T-helper 2 cell treated with Interferon-gamma antibody and Interleukin-4, amounts not matched to agents 5 μg/mL and 100 μg/mL, for 36 hours (primary cell): ENCODE measurements around the gene RITA1.
A peak's percentile ranks its signal among the peaks of the same experiment; 100 is the strongest.

Experiments
- DNase-seq: peaks from one replicate; pipeline ENCODE4 v3.0.0; 2021; ENCODE audit warnings: low spot score
- H3K27ac Mint-ChIP-seq: one replicate; pipeline ENCODE4 v1.8.0; 2021; ENCODE audit warnings: mild to moderate bottlenecking, mixed read lengths
- H3K27me3 Mint-ChIP-seq: one replicate; pipeline ENCODE4 v1.8.0; 2021; ENCODE audit warnings: low read depth, mixed read lengths
- H3K36me3 Mint-ChIP-seq: one replicate; pipeline ENCODE4 v1.8.0; 2021; ENCODE audit warnings: low read depth, mixed read lengths
- H3K4me1 Mint-ChIP-seq: one replicate; pipeline ENCODE4 v1.8.0; 2021; ENCODE audit warnings: low read depth, mixed read lengths
- H3K4me3 Mint-ChIP-seq: one replicate; pipeline ENCODE4 v1.8.0; 2022; ENCODE audit warnings: mild to moderate bottlenecking, moderate library complexity, mixed read lengths
- H3K9me3 Mint-ChIP-seq: one replicate; pipeline ENCODE4 v1.8.0; 2021; ENCODE audit warnings: mixed read lengths

The RITA1 gene

DNA sequence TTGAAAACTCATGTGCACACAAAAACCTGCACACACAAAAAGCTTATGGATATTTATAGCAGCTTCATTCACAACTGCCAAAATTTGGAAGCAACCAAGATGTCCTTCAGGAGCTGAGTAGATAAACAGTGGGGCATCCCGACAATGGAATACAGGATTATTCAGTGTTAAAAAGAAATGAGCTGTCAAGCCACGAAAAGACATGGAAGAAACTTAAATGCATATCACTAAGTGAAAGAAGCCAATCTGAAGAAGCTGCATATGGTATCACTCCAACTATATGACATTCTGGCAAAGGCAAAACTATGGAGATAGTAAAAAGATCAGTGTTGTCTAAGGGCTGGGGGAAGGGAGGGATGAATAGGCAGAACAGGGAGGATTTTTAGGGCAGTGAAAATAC, 30.5 kb downstream of the RITA1 start:
- no peak overlapping the region for H3K4me3 Mint-ChIP-seq
- peaks cover 2% of the 10 kb centered on the region for H3K9me3 Mint-ChIP-seq
- no peak for DNase-seq
- H3K27ac Mint-ChIP-seq, result no peak overlapping the region
- peaks cover 41% of the 10 kb centered on the region for H3K4me1 Mint-ChIP-seq
- peaks cover 3% of the 10 kb centered on the region for H3K36me3 Mint-ChIP-seq
- no peaks in the 10 kb centered on the region for H3K27me3 Mint-ChIP-seq

DNA sequence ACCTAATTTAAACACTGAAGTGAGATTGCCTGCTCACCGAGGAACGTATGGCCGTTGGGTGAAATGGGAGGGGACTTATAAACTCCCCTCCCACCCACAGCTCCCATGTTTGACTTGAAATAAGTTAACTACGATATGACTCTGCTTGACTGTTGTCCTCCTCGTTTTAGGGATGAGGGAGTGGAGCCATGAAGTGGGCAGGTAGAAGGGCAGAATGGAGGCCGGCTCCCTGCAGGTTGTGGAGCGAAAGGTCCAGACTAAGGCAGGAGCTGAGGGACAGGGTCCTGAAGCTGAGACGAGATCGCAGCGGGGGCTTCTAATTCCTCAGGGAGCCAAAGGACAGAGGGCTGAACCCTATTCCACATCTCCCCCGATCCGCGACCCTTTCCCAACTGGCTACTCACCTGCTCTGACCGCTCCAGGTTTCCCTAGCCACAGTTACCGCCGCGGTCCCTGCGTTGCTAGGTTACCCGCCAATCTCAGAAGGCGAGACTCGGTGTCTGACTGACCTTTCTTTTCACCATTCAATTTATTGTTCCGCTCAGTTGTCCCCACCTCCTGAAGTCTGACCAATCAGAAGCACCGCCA, 35.2 kb downstream of the RITA1 start:
- H3K4me3 Mint-ChIP-seq, result peak overlapping the region; percentile 94
- DNase-seq, result no peak
- H3K4me1 Mint-ChIP-seq, result peaks cover 40% of the 10 kb centered on the region
- H3K9me3 Mint-ChIP-seq, result no peaks in the 10 kb centered on the region
- H3K36me3 Mint-ChIP-seq, result no peaks in the 10 kb centered on the region
- H3K27ac Mint-ChIP-seq, result peak overlapping the region; percentile 90
- peaks cover 2% of the 10 kb centered on the region for H3K27me3 Mint-ChIP-seq

DNA sequence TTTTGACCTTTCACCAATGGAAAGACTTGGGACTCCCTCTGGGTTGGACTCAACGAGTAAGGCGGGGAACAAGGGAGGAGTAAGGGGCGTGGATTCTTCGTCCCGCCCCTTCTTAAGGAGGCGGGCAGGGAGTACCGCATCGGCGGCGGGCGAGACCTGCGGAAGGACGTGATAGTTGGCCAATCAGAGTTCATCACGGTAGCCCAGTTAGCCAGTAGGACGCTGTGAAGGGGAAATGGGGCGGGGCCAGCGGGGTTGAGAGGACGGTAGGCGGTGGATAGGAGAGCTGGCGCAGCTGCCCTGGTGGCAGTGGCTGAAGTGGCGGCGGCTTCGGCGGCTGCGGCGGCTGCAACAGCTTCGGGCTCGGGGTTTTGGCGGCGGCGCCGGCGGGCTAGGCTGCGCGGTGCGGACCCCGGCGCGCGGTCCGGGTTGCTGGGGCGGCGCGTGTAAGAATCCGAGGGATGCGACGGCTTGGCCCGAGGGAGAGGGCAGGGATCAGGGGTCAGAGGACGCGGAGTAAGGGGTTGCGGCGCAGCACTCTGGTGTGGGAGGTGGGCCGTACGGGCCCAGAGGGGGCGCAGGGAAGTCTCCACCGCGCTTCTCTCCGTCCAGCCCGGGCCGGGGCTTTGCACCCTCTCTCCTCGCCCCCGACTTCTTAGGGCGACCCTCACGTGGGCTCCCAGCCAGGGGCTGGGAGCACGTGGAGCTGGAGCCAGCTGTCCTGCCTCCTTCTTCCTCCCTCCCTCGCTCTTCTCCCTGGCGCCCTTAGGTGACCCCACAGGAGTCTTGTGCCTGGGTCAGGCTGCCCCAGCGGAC, 35.9 kb downstream of the RITA1 start, which contains the start of gene TPCN1:
TPCN1 (plus strand) TSS at position 284 of the 816 bp plus-strand sequence. CDS start 5,389 bp downstream, outside the sequence.
- Mint-ChIP-seq H3K4me1 (peaks cover 35% of the 10 kb centered on the region), H3K27me3 (peaks cover 2% of the 10 kb centered on the region), H3K27ac (peak within 1 kb of the TSS; percentile 90), H3K9me3 (no peaks in the 10 kb centered on the region), H3K36me3 (no peaks in the 10 kb centered on the region), H3K4me3 (peak within 1 kb of the TSS; percentile 94)
- peak; percentile 100 for DNase-seq

DNA sequence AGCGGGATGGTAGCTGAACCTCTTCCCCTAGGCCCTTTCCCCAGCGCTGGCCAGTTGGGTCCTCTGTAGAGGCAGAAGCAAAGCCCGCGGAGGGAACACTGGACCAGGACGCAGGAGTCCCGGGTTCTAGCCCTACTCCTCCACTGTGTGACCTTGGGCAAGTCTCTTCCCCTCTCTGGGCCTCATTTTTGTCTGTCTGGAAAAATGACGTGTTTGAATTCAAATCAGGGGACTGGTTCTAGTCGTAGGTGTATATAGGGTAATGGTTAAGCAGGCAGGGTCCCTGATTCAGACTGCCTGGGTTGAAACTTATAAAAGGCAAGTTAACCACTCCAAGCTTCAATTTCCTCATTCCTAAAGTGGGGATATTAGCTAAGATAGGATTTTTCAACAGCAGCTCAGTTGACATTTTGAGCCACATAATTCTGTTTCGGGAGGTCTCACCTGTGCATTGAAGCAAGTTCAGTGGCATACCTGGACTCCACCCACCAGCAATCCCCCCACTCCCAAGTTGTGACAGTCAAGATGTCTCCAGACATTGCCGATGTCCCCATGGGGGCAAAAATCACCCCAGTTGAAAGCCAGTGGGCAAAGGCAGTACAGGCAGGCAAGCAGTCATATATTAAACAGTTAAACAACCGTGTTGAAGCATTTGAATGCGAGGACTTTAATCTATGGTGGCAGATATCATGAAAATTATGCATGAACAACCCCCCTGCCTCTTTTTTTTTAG, 36.6 kb downstream of the RITA1 start:
- H3K36me3 Mint-ChIP-seq, result peaks cover 3% of the 10 kb centered on the region
- DNase-seq, result peak; percentile 20

DNA sequence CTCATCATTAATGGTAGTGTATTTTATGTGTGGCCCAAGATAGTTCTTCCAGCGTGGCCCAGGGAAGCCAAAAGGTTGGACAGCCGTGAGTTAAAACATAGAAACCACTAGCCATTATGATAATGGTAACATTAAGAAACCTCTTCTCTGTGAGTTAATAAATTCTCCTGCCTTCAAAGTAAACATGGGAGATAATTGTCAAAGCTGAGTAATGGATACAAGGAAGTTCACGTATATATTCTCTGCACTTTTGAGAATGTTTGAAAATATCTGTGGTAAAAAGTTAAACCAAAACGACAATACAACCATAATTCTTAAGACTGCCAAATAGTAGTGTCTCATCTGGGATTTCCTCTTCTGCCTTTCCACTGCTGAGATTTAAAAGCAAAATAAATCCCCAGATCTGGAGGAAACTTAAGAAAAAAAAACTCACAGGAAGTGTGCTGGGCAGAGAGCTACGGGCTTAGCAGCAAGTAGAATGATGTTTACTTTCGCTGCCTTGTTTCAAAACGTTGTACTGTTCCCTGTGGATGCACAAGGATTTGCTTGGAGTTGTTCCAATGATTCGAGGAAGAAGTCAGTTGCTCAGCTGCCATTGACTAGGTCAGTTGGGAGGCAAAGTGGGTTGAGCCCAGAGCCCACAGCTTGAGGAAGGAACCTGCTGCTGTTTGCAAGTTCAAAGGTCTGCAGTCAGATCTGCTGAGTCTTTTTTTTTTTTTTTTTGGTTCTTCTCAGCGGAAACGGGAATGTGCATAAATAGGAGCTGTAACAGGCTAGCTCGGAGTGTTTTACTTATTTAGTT, 37.4 kb downstream of the RITA1 start:
- Mint-ChIP-seq H3K27ac (peak overlapping the region; percentile 90), H3K9me3 (no peaks in the 10 kb centered on the region), H3K4me3 (peak overlapping the region; percentile 94), H3K36me3 (peaks cover 7% of the 10 kb centered on the region), H3K27me3 (peaks cover 2% of the 10 kb centered on the region), H3K4me1 (peaks cover 28% of the 10 kb centered on the region)
- no peak for DNase-seq

More for the DNA sequence above, 36.6 kb downstream of the RITA1 start:
- no peaks in the 10 kb centered on the region for H3K9me3 Mint-ChIP-seq
- peaks cover 2% of the 10 kb centered on the region for H3K27me3 Mint-ChIP-seq
- H3K4me3 Mint-ChIP-seq, result peak overlapping the region; percentile 94
- peak overlapping the region; percentile 90 for H3K27ac Mint-ChIP-seq
- H3K4me1 Mint-ChIP-seq, result peaks cover 34% of the 10 kb centered on the region

DNA sequence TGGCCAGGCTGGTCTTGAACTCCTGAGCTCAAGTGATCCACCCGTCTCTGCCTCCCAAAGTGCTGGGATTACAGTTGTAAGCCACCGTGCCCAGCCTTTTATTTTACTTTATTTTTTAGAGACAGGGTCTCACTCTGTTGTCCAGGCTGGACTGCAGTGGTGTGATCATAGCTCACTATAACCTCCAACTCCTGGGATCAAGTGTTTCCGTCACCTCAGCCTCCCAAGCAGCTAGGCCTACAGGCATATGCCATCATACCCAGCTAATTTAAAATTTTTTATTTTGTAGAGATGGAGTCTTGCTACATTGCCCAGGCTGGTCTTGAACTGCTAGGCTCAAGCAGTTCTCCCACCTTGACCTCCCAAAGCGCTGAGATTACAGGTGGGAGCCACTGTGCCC, 39.4 kb downstream of the RITA1 start:
- no peak for DNase-seq
- Mint-ChIP-seq H3K36me3 (peaks cover 12% of the 10 kb centered on the region), H3K27ac (no peak overlapping the region), H3K9me3 (no peaks in the 10 kb centered on the region), H3K4me3 (no peak overlapping the region), H3K27me3 (peaks cover 2% of the 10 kb centered on the region), H3K4me1 (peaks cover 40% of the 10 kb centered on the region)

DNA sequence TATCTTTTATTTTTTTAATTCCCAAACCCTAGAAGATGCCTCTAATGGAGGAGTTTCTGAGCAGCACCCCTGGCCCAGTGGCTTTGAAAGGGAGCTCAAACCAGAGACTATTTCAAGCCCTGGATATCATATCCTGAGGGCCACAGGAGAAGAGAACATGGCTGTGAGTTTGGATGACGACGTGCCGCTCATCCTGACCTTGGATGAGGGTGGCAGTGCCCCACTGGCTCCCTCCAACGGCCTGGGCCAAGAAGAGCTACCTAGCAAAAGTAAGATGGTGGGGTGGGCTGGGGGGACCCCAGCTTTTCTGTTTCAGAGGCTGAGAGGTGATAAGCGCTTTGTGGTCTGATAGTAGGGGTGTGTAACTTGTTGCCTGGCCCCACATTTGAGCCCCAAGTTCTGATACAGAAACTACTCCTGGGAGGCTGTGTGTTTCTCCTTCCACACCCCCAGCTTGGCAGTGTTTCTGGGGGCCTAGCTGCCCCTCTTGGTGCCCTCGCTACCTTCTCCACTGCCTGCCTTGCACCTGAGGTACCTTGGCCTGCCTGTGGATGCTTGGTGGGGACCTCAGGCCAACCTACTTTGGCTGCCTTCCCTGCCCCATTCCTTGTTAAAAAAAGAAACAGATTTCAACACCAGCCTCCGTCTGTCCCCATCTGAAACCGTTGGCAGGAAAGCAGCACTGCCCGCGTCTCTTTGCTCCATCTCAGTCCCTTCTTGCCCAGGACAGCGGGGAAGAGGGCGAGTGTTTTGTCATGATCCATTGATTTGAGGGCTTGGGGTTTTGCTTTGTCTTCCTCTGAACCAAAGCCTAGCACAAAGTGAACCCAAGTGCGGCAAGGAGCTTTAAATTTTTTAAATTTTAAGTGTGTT, 41.4 kb downstream of the RITA1 start:
- peaks cover 28% of the 10 kb centered on the region for H3K36me3 Mint-ChIP-seq
- DNase-seq, result no peak
- H3K27me3 Mint-ChIP-seq, result no peaks in the 10 kb centered on the region
- peaks cover 41% of the 10 kb centered on the region for H3K4me1 Mint-ChIP-seq
- H3K27ac Mint-ChIP-seq, result peak overlapping the region; percentile 60
- no peaks in the 10 kb centered on the region for H3K9me3 Mint-ChIP-seq
- H3K4me3 Mint-ChIP-seq, result no peak overlapping the region

DNA sequence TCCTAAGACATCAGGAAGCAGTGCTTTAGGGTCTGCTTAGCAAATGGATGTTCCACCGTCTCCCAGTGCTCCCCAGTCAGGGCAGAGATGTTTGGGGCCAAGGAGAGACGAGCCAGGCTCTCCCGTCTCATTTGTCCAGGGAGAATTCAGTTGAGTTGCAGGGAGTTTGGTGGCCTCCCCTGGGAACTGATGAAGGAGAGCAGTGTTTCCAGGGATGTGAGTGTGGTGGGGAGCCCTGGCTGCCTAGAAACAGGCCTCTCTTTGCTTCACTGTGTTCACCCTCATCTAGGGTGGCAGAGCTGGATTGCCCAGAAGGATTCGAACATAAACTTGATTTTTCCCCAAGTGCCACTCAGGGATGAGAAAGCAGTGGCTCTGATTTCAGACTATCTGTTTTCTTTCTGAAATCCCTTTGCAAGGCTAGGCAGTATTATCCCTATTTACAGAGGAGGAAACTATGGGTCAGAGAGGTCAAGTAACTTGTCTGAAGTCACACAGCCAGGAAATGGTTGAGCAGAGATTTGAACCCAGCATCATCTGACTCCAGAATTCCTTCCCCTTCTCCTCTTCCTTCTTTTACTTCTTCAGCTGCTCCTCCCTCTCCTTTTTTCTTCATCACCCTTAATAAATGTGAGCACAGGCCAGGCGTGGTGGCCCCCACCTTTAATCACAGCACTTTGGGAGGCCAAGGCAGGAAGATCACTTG, 42.3 kb downstream of the RITA1 start:
- Mint-ChIP-seq H3K4me1 (peaks cover 35% of the 10 kb centered on the region), H3K4me3 (no peak overlapping the region), H3K36me3 (peaks cover 33% of the 10 kb centered on the region), H3K9me3 (no peaks in the 10 kb centered on the region), H3K27ac (peak overlapping the region; percentile 41), H3K27me3 (no peaks in the 10 kb centered on the region)
- no peak for DNase-seq

DNA sequence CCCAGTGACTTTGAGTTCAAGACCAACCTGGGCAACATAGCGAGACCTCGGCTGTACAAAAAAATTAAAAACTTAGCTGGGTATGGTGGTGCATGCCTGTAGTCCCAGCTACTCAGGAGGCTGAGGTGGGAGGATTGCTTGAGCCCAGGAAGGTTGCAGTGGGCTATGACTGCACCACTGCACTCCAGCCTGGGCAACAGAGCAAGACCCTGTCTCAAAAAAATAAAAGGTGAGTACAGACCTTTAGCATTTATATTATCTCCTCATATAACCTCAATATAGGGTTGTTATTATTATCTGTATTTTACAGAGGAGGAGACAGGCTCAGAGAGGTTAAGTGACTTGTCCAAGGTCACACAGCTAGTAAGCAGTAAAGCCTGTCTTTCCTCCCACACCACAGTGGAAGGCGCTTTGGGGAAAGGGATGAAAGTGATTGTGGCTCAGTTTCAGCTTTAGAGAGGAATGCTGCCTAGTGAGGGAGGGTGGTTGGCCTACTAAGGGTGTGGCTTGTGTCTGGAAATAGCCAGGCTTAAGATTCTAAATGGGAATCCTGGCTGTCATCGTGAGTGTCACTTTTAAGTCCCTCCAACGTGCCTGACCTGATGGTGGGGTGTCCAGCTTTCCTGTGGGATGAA, 43.0 kb downstream of the RITA1 start:
- H3K27ac Mint-ChIP-seq, result peak overlapping the region; percentile 70
- peaks cover 37% of the 10 kb centered on the region for H3K36me3 Mint-ChIP-seq
- peaks cover 37% of the 10 kb centered on the region for H3K4me1 Mint-ChIP-seq
- DNase-seq, result no peak
- no peak overlapping the region for H3K4me3 Mint-ChIP-seq
- no peaks in the 10 kb centered on the region for H3K27me3 Mint-ChIP-seq
- no peaks in the 10 kb centered on the region for H3K9me3 Mint-ChIP-seq

DNA sequence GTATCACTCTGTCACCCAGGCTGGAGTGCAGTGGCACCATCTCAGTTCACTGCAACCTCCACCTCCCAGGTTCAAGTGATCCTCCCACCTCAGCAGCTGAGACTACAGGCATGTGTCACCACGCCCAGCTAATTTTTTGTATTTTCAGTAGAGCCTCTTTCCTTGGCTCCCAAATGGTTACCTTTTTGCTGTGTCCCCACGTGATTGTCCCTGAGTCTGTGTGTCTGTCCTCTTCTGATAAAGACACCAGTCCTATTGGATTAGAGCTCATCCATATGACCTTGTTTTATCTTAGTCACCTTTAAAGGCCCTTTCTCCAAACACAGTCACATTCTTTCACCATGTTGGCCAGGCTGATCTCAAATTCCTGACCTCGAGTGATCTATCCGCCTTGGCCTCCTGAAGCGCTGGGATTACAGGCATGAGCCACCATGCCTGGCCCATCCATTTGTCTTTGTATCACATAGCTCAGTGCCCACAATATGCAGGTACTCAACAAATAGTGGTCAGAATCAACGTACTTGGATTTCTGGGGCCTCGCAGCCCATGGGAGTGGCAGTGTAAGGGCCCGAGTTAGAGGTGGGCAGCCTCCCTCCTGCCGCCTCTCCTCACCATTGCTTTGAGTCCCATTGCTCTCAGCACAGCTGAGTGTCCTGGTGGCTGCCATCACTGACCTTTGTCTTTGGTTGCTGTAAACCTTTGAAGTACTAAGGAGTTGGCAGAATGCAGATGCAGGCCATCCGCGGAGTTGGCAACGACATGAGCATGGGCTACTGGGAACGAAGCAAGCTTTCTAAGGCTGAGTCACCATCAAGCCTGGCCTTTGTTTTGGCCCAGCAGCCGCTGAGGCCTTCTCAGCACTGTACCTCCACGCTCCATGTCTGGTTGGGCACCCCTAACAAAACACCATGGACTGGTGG, 45.1 kb downstream of the RITA1 start:
- no peaks in the 10 kb centered on the region for H3K27me3 Mint-ChIP-seq
- peaks cover 39% of the 10 kb centered on the region for H3K4me1 Mint-ChIP-seq
- no peak for DNase-seq
- H3K4me3 Mint-ChIP-seq, result peak overlapping the region; percentile 66
- no peaks in the 10 kb centered on the region for H3K9me3 Mint-ChIP-seq
- H3K36me3 Mint-ChIP-seq, result peaks cover 48% of the 10 kb centered on the region
- peak overlapping the region; percentile 93 for H3K27ac Mint-ChIP-seq
